Stimulated activated CD4-positive, alpha-beta T cell treated with anti-CD3 and anti-CD28 coated beads, Interleukin-12 subunit alpha, Interleukin-12 subunit beta, amount 100 ng/mL, for 4 hours (primary cell): Measurements from ENCODE around the gene TPRA1.

ENCODE experiments used
- DNase-seq: peaks from one replicate; pipeline ENCODE4 v3.0.0-alpha.2; 2020

TPRA1 gene

DNA sequence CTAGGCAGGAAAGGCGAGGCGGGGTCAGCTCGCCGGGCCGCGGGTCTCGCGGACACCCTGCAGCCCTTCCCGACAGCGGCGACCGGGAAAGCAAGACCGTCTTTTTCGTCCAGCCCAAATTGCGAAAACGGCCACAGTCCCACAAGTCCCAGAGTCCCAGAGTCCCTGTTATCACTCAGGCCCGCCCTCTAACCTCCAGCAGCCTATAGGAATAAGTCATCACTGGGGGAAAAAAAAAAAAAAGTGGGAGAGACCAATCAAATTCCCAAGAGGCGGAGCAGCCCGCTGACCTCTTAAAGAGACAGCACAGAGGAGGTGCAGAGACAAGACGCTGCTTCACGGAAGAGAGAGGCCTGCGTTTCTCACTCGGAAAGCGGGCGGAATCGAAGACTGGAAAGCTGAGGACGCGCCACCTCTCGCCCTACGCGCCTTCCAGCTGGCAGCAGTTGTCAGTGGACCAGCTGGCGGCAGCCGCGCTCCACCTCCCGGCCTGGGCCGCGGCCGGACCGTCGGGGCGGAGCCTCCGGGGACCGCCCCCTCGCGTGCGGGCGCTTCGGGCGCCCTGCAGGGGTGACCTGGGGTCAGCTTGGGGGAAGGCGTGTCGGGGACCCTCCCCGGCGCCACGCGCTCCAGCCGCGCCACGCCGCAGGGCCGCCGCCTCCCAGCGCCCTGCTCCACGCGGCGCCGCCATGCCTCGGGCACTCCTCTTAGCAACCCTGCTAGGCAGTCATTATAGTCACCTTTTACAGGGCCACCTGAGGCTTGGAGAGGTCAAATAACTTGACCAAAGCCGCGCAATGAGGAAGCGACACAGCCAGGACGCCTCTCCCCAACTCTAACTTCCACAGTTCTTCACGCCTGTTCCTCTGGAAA, at the start of gene TPRA1:
TPRA1 (minus strand) TSS at position 141 of the 873 bp plus-strand sequence. CDS start 10,587 bp downstream, outside the sequence.
- peak; percentile 67 for DNase-seq

DNA sequence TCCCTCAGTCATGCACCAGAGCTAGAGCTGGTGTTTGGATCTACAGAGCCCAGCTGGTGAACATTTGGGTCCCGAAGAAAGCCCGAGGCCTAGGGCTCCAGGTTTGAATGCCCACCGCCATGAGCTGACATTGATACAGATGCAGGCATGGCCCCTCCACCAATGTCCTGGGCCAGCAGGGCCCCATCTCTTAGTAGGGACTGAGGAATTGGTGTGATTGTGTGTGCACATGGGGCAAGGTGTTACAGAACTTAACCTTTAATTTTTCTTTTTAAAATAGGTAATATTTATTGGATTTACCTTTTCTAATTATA, 49.5 kb upstream of the TPRA1 start:
- no peak for DNase-seq

DNA sequence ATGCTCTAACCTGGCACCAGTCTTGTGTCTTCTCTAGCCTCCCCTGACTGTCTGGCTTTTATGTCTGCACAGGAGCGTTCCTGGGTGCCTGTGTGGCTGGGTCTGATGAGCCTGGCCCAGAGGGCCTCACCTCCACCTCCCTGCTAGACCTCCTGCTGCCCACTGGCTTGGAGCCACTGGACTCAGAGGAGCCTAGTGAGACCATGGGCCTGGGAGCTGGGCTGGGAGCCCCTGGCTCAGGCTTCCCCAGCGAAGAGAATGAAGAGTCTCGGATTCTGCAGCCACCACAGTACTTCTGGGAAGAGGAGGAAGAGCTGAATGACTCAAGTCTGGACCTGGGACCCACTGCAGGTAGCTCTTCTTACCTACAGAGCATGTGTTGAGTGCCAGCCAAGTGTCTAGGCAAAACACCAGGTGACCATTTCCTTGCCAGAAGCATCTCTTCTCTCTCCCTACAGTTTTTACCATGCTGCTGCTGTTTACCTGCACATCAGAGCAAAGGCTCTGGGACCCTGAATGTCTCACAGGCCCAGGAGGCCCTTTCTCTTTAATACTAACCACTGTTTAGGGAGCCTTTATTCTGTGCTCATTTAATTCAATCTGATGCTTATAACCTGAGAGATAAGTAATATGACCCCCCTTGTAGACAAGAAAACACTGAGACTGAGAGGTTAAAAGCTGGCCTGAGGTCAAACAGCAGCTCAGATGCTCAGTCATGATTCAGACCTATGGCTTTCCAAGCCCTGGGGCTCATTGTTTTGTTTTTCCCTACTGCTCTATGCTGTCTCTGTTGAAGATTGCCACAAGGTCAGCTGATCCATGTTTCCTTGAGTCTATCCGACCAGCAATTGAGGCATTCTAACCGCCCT, 48.9 kb upstream of the TPRA1 start:
- DNase-seq, result no peak

DNA sequence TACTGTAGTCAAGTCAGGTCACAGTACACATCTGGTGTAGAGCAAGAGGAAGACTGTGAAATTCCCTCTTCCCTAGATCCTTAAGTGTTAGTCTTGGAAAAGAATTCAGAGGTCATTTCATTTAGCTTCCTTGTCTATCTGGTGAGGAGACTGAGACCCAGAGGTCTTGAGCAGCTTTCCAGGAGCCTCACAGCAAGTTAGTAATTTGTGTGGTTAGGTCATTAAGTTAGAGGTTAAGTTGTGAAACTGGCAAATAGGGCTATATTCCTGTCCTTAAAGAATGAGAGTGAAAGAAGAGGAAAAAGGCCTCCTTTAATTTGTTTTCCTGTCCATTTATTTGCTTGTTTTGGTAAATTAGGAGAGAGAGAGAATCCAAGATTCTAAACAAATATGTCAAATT, 47.4 kb upstream of the TPRA1 start:
- no peak for DNase-seq

DNA sequence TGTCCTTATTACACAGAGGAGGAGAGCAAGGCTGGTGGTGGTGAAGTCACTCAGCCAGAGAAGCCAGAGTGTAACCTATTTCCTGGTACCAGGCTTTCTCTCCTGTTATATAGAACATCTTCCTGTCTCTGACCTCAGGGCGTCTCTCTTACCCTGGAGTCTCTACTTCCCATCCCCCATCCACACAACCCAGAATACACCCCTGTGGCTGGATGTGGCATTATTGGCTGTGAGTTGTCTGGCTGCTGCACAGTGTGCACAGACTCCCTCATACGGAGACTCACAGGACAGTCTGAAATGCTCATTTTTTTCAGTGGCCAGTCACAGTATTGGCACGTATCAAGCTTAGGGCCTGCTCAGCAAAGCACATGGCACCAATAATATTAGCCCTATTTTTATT, 47.0 kb upstream of the TPRA1 start:
- no peak for DNase-seq

DNA sequence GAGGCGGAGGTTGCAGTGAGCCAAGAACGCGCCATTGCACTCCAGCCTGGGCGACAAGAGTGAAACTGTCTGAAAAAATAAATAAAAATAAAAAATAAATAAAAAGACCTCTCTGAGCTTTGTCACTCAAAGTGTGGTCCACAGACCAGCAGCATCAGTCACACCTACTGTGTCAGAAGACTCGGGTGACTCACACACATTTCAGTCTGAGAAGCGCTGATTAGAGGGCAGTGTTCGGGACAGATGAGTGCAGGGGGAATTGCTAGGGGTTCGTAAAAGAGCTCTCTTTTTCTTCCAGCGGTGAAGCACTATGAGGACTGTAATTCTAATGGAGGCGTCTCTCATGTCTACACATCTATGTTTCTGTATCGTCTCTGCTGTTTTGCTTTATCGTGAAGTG, 44.1 kb upstream of the TPRA1 start:
- no peak for DNase-seq

DNA sequence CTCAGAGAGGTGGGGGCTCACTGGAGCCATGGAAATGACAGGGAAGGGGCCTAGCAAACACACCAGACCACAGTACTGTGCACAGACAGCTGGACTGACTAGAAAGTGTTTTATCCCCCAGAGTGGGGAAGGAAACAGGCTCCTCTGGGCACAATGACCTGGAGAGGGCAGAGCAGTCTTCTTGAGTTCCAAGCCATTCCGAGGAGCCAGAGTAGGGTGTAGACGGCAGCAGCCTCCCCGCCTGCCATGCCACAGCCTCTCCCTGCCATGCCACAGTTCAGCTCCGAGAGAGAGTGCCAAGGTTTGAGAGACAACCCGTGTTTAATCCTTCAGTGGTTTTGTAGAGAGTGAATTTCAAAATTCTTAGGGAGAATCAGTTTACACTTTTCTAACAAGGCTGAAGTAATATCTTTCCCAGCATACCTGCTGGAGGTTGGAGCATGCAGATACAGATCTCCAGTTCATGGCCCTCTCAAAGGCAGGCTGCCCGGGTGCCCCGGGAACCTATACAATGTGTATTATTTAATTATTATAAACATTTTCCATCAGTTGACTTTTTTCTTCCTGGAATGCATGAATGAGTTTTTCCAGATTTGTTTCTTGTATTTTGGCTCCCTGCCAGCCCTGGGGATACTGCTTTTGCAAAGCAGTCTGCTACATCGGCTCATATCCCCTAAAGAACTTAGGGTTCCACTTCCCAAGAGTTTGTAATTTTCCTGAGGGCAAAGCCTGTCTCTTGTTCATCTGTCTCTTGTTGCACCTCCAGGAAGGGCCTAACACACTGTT, 41.7 kb upstream of the TPRA1 start:
- no peak for DNase-seq

DNA sequence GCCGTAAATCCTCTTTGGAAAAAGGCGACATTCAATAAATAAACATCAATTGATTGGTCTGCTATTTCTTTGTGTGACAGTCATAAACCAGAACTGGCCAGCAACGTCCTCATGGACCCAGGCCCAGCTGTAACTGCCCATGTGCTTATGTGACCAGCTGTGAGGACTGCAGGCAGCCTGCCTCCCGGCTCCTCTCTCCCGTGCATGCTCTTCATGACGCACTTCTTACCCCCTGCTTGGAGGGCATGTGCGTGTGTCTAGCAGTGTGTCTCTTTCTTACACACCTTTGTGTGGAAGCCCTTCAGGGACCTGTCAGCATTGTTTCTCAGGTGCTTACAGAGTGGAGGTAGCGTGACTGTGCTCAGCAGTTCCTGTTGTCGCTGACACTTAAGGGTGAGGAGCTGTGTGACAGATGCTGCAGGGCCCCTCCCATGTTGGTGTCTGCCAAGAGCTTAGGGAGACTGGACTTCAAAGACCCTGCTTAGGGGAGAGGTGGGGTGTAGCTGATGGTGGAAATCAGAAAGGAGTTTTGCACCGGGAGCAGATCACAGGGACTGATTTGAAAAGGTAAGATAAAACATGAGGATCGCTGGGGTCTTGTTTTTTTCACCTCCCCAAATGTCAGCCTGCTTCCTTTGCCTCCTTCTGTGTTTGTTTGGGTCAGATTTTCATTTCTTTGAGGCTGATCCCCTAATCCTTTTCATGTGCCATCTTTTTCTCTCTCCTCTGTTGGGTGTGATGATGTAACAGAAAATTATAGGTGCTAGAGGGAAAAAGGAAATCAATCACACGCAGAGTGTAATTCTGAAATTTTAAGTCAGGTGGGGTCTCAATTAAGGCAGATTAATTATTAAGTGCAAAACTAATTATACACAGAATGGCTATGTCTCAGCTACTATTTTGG, 40.5 kb upstream of the TPRA1 start:
- no peak for DNase-seq

DNA sequence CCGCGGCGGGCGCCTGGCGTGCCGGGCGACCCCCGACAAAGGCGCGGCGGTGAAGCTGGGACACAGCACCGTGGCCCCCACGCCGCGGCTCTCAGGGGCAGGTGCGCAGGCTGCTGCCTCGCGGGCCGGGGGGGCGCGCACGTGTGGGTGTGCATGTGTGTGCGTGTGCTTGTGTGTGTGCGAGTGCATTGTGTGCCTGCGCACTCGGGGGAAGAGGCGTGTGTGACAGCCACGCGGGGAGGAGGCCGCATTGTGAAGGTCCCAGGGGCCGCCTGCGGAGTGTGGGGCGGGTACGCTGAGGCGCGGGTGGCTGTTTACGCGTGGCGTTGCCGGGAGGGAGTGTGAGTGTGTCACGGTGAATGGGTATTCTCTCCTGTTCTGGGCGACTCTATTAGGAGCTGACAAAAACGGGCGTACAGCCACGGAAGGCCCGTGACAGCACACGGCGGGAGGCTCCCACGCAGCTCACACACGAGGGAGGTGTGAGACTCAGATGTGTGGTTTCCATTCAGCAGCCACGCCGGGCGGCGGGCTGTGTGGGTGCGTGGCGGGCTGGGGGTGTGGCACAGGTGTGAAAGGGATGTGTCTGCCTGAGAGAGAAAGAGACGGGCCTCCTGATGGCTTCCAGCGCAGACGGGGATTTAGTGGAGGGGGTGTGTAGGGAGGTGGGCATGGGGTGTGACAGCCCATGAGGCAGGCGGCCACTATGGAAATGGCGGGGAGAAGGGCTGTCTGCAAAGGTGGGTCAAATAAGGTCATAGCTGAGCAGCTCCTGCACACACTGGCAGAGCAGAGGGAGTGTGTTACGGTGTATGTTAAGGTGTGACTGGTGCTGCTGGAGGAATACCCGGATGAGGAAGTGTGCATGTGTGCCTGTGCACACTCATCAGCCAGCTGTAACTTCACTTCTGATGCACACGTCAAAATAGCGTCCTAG, 39.2 kb upstream of the TPRA1 start:
- DNase-seq, result peak; percentile 37

DNA sequence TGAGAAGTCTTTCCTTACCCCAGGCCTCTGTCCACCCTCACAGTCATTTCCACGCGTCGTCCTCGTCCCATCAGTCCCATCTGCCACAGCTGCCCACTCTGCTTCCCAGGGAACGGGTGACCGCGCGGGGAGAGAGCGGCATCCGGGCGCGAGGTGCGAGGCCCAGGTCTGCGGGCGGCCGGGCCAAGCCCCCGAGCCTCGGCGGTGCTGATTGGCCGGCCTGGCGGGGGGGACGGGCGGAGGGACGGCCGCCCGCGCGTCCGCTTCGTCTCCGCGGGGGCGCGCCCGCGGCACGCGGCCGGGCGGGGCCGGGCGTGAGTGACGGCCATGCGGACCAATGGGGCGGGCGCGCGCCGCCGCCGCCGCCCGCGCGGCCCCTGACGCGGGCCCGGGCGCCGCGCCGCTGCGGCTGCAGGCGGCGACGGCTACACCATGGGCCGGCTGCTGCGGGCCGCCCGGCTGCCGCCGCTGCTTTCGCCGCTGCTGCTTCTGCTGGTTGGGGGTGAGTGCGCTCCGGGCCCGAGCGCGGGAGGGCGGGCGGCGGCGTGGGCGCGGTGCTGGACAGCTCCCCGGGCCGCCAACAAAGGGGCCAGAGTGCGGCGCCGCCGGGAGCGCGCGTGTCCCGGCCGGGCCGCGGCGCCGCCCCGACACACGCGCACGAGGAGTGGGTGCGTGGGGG, 38.4 kb upstream of the TPRA1 start, which contains the start of gene PODXL2:
PODXL2 (plus strand) TSS at position 398 of the 679 bp plus-strand sequence; CDS start at position 433, 35 bp downstream.
- peak; percentile 41 for DNase-seq

DNA sequence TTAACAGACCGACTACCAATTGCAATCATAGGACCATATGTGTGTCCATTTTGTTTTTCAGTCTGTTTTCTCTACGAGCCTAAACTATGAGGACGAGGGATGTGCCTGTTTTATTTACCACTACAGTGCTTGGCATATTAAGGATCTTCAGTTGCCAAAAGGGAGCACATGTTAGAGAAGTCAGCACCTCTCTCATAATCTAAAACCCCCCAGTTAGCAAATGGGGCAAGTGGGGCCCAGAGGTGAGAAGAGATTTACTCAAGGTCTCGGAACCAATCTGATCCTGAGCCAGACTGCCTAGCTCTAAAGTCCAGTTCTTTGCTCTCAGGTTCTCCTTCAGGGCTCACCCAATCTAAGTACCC, 37.9 kb upstream of the TPRA1 start:
- no peak for DNase-seq

DNA sequence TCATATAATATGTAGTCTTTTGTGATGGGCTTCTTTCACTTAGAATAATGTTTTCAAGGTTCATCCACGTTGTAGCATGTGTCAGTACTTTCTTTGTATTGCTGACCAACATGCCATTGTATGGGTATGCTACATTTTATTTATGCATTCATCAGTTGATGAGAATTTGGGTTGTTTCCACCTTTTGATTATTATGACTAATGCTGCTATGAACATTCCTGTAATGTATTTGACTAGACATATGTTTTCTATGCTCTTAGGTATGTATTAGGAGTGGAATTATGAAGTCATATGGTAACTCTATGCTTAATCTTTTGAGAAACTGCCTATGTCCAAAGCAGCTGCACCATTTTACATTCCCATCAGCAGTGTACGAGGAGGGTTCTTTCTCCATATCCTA, 35.3 kb upstream of the TPRA1 start:
- no peak for DNase-seq

DNA sequence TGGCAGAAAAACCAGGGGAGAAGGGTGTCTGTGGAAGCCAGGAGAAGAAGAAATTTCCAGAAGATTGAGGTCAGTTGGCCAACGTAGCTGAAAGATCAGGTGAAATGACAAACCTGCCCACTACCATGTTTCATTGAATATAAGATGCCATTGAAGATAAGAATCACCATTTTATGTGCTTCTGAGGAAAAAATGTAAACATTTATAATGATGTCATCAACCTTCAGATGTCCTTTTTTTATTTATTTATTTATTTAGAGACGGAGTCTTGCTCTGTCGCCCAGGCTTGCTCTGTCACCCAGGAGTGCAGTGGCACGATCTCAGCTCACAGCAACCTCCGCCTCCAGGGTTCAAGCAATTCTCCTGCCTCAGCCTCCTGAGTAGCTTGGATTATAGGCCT, 33.5 kb upstream of the TPRA1 start:
- DNase-seq, result no peak

DNA sequence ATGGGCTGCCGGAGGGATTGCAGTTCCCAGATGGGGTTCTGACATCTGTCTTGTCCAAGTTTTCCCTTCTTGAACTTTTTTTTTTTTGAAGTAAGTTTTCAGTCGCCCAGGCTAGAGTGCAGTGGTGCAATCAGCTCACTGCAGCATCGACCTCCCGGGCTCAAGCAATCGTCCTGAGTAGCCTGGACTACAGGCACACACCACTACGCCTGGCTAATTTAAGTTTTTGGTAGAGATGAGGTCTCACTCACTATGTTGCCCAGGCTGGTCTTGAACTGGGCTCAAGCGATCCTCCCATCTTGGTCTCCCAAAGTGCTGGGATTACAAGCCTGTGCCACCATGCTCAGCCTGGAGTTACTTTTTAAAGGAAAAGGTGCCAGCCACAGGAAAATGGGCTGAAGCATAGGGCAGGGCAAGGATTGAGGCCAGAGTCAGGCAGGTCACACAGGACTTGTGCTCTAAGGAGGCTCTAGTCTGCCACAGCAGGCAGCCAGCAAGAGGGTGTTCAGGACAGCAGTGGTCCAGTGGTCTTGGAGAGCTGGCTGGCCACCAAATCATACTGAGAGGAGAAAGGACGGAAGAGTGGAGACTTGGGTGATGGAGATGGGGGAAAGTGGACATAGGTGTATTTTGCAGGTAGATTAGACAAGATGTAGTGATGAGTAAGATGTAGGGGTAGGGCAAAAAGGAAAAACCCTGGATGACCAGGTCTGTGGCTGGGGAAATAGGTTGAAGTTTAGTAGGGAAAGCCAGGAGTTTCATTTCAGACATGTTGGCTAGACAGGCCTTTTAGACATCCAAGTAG, 32.4 kb upstream of the TPRA1 start:
- no peak for DNase-seq

DNA sequence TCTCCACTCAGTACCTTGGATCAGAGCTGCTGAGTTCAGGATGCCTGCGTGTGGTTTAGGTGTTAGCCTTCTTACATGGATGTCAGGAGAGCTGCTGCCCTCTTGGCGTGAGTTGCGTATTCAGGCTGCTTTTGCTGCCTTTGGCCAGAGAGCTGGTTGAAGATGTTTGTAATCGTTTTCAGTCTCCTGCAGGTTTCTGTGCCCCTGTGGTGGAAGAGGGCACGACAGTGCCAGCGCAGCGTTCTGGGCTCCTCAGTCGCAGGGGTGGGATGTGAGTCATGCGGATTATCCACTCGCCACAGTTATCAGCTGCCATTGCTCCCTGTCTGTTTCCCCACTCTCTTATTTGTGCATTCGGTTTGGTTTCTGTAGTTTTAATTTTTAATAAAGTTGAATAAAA, 31.5 kb upstream of the TPRA1 start:
- no peak for DNase-seq

DNA sequence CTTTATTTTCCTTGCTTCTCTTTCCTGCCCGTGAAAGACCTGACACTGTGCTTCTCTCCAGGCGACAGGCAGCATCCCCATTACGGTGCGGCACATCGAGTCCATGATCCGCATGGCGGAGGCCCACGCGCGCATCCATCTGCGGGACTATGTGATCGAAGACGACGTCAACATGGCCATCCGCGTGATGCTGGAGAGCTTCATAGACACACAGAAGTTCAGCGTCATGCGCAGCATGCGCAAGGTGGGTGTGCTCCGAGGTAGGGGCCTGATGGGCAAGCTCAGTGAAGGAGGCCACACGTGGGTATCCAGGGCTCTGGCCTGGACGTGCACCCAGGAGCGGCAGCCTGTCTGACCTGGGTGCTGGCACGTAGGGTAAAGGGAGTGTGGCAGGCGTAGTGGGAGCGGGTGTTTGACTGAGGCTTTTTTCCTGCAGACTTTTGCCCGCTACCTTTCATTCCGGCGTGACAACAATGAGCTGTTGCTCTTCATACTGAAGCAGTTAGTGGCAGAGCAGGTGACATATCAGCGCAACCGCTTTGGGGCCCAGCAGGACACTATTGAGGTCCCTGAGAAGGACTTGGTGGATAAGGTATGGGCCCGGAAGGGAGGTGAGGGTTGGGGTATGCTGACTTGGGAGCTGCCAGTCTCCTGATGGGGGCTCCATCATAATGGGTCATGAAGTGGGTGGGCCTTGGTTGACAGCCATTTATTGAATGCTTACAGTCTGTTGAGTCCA, 30.3 kb upstream of the TPRA1 start:
- no peak for DNase-seq

DNA sequence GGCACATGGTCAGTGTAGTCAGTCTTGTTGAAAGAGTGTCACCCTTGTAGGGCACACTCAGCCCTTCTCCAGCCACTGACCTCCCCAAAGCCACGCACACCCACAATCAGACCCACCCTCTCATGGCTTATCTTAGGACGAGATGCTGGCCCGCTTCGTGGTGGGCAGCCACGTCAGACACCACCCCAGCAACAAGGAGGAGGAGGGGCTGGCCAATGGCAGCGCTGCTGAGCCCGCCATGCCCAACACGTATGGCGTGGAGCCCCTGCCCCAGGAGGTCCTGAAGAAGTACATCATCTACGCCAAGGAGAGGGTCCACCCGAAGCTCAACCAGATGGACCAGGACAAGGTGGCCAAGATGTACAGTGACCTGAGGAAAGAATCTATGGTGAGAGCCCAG, 28.4 kb upstream of the TPRA1 start:
- DNase-seq, result no peak

DNA sequence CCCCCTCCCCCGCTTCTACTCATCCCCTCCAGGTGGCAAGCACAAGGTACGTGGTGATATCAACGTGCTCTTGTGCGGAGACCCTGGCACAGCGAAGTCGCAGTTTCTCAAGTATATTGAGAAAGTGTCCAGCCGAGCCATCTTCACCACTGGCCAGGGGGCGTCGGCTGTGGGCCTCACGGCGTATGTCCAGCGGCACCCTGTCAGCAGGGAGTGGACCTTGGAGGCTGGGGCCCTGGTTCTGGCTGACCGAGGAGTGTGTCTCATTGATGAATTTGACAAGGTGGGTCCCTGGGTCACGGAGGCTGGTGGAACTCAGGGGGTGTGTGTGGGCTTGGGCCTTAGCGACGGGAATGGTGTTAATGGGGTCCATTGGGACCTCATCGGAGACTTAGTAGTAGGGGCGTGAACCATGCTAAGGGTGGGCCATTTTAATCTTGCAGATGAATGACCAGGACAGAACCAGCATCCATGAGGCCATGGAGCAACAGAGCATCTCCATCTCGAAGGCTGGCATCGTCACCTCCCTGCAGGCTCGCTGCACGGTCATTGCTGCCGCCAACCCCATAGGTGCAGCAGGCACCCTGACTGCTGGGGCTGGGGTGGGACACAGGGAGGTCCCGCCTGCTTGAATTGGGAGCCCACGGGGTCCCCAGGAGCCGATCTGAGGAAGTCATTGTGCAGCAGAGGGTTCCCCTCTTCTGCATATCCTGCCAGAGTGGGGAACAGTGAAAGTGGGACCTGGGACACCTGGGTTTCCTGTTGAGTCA, 26.5 kb upstream of the TPRA1 start:
- DNase-seq, result no peak
